Hepatocyte (in vitro differentiated cells): ENCODE measurements around the gene SIGLEC1.

Experiments
- CTCF ChIP-seq: fragments of 200-600 bp; sonication (generic); IDR thresholded peaks from 2 replicates; pipeline ENCODE4 v1.5.1; 2016; ENCODE audit warnings: antibody characterized with exemption, mild to moderate bottlenecking; ENCODE audit not compliant: poor library complexity
- EZH2 ChIP-seq: fragments of 200-600 bp; sonication (generic); IDR thresholded peaks from 2 replicates; pipeline ENCODE4 v1.6.1; 2016; ENCODE audit warnings: antibody characterized with exemption, mild to moderate bottlenecking, borderline replicate concordance

GRCh38 chr20:3670945-3671344 is 41.5 kb downstream of the SIGLEC1 start:
- TF ChIP-seq CTCF = no peak
- TF ChIP-seq EZH2 = no peak
